CD4-positive, alpha-beta T cell (primary cell): Measurements from ENCODE around the gene HSPG2. TPM values are rescaled to one million over a fixed set of nuclear protein-coding genes. Genes with fewer than 3 reads are reported as not detected.
A peak's percentile ranks its signal among the peaks of the same experiment; 100 is the strongest.

ENCODE experiments used
- ATAC-seq: fragments of 200-7000 bp; cut with Tn5 transposase; one replicate; pipeline ENCODE4 v1.10.0; 2022; ENCODE audit warnings: mild to moderate bottlenecking; ENCODE audit not compliant: poor library complexity
- CTCF ChIA-PET: fragments of 350-600 bp; sonication (Branson Sonifier 250); formaldehyde crosslinking; loops from one replicate; lab custom pipeline; 2021; ENCODE audit warnings: antibody characterized with exemption, inconsistent platforms; lab: Charles Lee
- POLR2A ChIA-PET: fragments of 350-600 bp; sonication (Branson Sonifier 250); formaldehyde crosslinking; loops from one replicate; lab custom pipeline; 2021; ENCODE audit warnings: antibody characterized with exemption, inconsistent platforms; lab: Charles Lee
- DNase-seq, 14 experiments: peaks; one replicate each; pipeline ENCODE4 v3.0.0-alpha.2; 2013 to 2020; ENCODE audit warnings: mixed read lengths in 2 of 14
- H3K27ac ChIP-seq, 2 donors: one replicate each; pipeline versions ENCODE4 v1.5.1 to v1.7.0; 2013; ENCODE audit warnings: low read length in 2 of 2, low read depth in 1 of 2, mild to moderate bottlenecking in 1 of 2
- H3K27me3 ChIP-seq, 2 experiments: 1 replicate in 1 of 2; 2 replicates in 1 of 2; pipeline versions ENCODE4 v1.6.1 to v1.7.0; 2013; ENCODE audit warnings: low read length in 2 of 2, control low read depth in 1 of 2, mild to moderate bottlenecking in 1 of 2, moderate library complexity in 1 of 2; ENCODE audit not compliant: insufficient read depth in 2 of 2, control insufficient read depth in 1 of 2
- H3K36me3 ChIP-seq: one replicate; pipeline ENCODE4 v1.6.1; 2013; ENCODE audit warnings: low read length, control low read depth; ENCODE audit not compliant: insufficient read depth
- H3K4me1 ChIP-seq: one replicate; pipeline ENCODE4 v1.6.1; 2013; ENCODE audit warnings: low read length, control low read depth; ENCODE audit not compliant: insufficient read depth
- H3K4me3 ChIP-seq: one replicate; pipeline ENCODE4 v1.5.1; 2013; ENCODE audit warnings: mild to moderate bottlenecking, low read length, moderate library complexity
- H3K9me3 ChIP-seq, 2 experiments: 1 replicate in 1 of 2; 2 replicates in 1 of 2; pipeline versions ENCODE4 v1.6.1 to v1.7.0; 2013; ENCODE audit warnings: low read length in 2 of 2, mild to moderate bottlenecking in 2 of 2, control low read depth in 1 of 2, moderate library complexity in 1 of 2; ENCODE audit not compliant: control insufficient read depth in 1 of 2, insufficient read depth in 1 of 2
- H3K27ac Mint-ChIP-seq: one replicate; pipeline ENCODE4 v1.8.0; 2020; ENCODE audit warnings: mixed read lengths
- H3K27me3 Mint-ChIP-seq: one replicate; pipeline ENCODE4 v1.8.0; 2021; ENCODE audit warnings: mixed read lengths
- H3K36me3 Mint-ChIP-seq: one replicate; pipeline ENCODE4 v1.8.0; 2021; ENCODE audit warnings: low read depth, mixed read lengths
- H3K4me1 Mint-ChIP-seq: one replicate; pipeline ENCODE4 v1.8.0; 2021; ENCODE audit warnings: low read depth, mixed read lengths
- H3K4me3 Mint-ChIP-seq: one replicate; pipeline ENCODE4 v1.8.0; 2020; ENCODE audit warnings: mild to moderate bottlenecking, mixed read lengths
- H3K9me3 Mint-ChIP-seq: one replicate; pipeline ENCODE4 v1.8.0; 2020; ENCODE audit warnings: mixed read lengths
- CTCF ChIP-seq: fragments of 200-600 bp; IDR thresholded peaks from one replicate; pipeline ENCODE4 v1.8.0; 2022; ENCODE audit warnings: antibody characterized with exemption, mild to moderate bottlenecking
- intact Hi-C, 2 experiments: fragments of 100-400 bp; cut with DNase I in 1 of 2; cut with micrococcal nuclease in 1 of 2; formaldehyde crosslinking; loops; one replicate each; pipeline versions ENCODE4 v1.15.1 to v1.9.0; 2023 to 2025; cut with DNase I, micrococcal nuclease
- total RNA-seq, 174 experiments: library from RNA in 2 of 174; stranded (reverse) in 2 of 174; gene quantifications; one replicate each; pipeline ENCODE4 v1.2.3 and lab custom pipeline; 2021 to 2026

HSPG2 gene
- total RNA-seq, 2 experiments from 2014 or later = 10.8 to 11.0 TPM

- Mint-ChIP-seq H3K27ac (no peak overlapping the region), H3K9me3 (no peaks in the 10 kb centered on the region), H3K4me3 (no peak overlapping the region), H3K27me3 (no peaks in the 10 kb centered on the region), H3K4me1 (peaks cover 4% of the 10 kb centered on the region), H3K36me3 (no peaks in the 10 kb centered on the region)
- intact Hi-C loops = no loop called here
- Histone ChIP-seq H3K4me3 (no peak overlapping the region), H3K4me1 (no peaks in the 10 kb centered on the region), H3K9me3 (no peaks in the 10 kb centered on the region), H3K27me3 (no peaks in the 10 kb centered on the region), H3K27ac (no peak overlapping the region), H3K36me3 (no peaks in the 10 kb centered on the region)
- ChIA-PET POLR2A (no interaction called here), CTCF (no interaction called here)
- DNase-seq (peak in 1 of 14 experiments; percentile 1), ATAC-seq (no peak)
- TF ChIP-seq CTCF = no peak
Observed at GRCh38 chr1:21854751-21855131, 82.4 kb downstream of the HSPG2 start.

GRCh38 chr1:21854090-21854750 lies 82.9 kb downstream of the HSPG2 start:
- CTCF ChIA-PET = no interaction called here
- intact Hi-C loops = no loop called here
- Mint-ChIP-seq H3K27ac (no peak overlapping the region), H3K4me3 (no peak overlapping the region), H3K36me3 (no peaks in the 10 kb centered on the region), H3K27me3 (no peaks in the 10 kb centered on the region), H3K9me3 (no peaks in the 10 kb centered on the region), H3K4me1 (peaks cover 4% of the 10 kb centered on the region)
- Histone ChIP-seq H3K4me1 (no peaks in the 10 kb centered on the region), H3K36me3 (no peaks in the 10 kb centered on the region), H3K9me3 (no peaks in the 10 kb centered on the region), H3K4me3 (no peak overlapping the region), H3K27ac (no peak overlapping the region), H3K27me3 (no peaks in the 10 kb centered on the region)
- no peak for ATAC-seq
- TF ChIP-seq CTCF = no peak
- no peak for DNase-seq
- POLR2A ChIA-PET = no interaction called here

DNA sequence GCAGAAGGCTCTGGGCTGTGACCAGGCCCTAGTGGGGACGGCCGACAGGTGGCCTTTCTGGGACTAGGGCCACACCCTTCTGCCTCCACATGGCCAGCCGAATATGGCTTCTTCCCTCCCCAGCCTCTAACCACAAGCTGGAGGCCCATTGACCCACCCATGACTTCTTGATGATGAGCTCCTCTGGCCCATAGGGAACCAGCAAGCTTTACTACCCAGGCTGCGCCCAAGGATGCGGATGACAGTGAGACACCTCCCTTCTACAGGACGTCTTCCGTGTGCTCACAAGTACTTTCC lies 84.0 kb downstream of the HSPG2 start:
- H3K9me3 Mint-ChIP-seq = no peaks in the 10 kb centered on the region
- Histone ChIP-seq H3K27me3 (no peaks in the 10 kb centered on the region), H3K36me3 (no peaks in the 10 kb centered on the region), H3K27ac (no peak overlapping the region), H3K4me3 (no peak overlapping the region), H3K4me1 (no peaks in the 10 kb centered on the region), H3K9me3 (no peaks in the 10 kb centered on the region)
- no peak for DNase-seq
- TF ChIP-seq CTCF = no peak
- peaks cover 4% of the 10 kb centered on the region for H3K4me1 Mint-ChIP-seq
- H3K36me3 Mint-ChIP-seq = no peaks in the 10 kb centered on the region
- no peak for ATAC-seq
- no peaks in the 10 kb centered on the region for H3K27me3 Mint-ChIP-seq
- H3K4me3 Mint-ChIP-seq = no peak overlapping the region
- POLR2A ChIA-PET = no interaction called here
- intact Hi-C loops = no loop called here
- H3K27ac Mint-ChIP-seq = no peak overlapping the region
- CTCF ChIA-PET = no interaction called here
